ENCODE data around the gene ZNF584.

ZNF584 gene

GRCh38 chr19:58408152-58409009 is at the start of gene ZNF584:
ZNF584 (plus strand) TSS chr19:58408649; CDS start chr19:58409148, 499 bp downstream.
- no peaks in the 10 kb centered on the region for H3K9me3 ChIP-seq (ENCODE audit: control insufficient read depth, insufficient read depth, low read depth, low read length)
- peak within 1 kb of the TSS; percentile 79 for H3K9ac ChIP-seq (ENCODE audit: low read length)
- H3K27me3 ChIP-seq (ENCODE audit: control insufficient read depth, insufficient read depth, low read length), result no peaks in the 10 kb centered on the region
- peak within 1 kb of the TSS; percentile 30; the same call in 1 of the 2 replicates for H3K27ac ChIP-seq (ENCODE audit: low read depth, low read length)
- no peaks in the 10 kb centered on the region for H3K36me3 ChIP-seq (ENCODE audit: control insufficient read depth, insufficient read depth, low read length)
- peak within 1 kb of the TSS; percentile 90 for H3K4me3 ChIP-seq (ENCODE audit: low read depth, low read length)
- H3K4me1 ChIP-seq (ENCODE audit: control insufficient read depth, insufficient read depth, low read length), result peaks cover 7% of the 10 kb centered on the region; the same call in 1 of the 2 replicates

- H3K9me3 ChIP-seq (ENCODE audit: control insufficient read depth, insufficient read depth, low read depth, low read length), result no peaks in the 10 kb centered on the region
- H3K4me3 ChIP-seq (ENCODE audit: low read depth, low read length), result peak overlapping the region; percentile 92
- H3K9ac ChIP-seq (ENCODE audit: low read length), result peak overlapping the region; percentile 94
- no peaks in the 10 kb centered on the region for H3K36me3 ChIP-seq (ENCODE audit: control insufficient read depth, insufficient read depth, low read length)
- peak overlapping the region; percentile 91 for H3K27ac ChIP-seq (ENCODE audit: low read depth, low read length)
- H3K27me3 ChIP-seq (ENCODE audit: control insufficient read depth, insufficient read depth, low read length), result no peaks in the 10 kb centered on the region
- H3K4me1 ChIP-seq (ENCODE audit: control insufficient read depth, insufficient read depth, low read length), result peaks cover 8% of the 10 kb centered on the region
Observed at GRCh38 chr19:58361900-58362271, 46.6 kb upstream of the ZNF584 start.

GRCh38 chr19:58362272-58362994 is 46.0 kb upstream of the ZNF584 start, which contains the start of gene ZNF497:
ZNF497 (minus strand) TSS chr19:58362751; CDS start chr19:58357635, 5,116 bp downstream.
- Histone ChIP-seq H3K9ac (ENCODE audit: low read length) (peak within 1 kb of the TSS; percentile 94), H3K27ac (ENCODE audit: low read depth, low read length) (peak within 1 kb of the TSS; percentile 91), H3K9me3 (ENCODE audit: control insufficient read depth, insufficient read depth, low read depth, low read length) (no peaks in the 10 kb centered on the region), H3K27me3 (ENCODE audit: control insufficient read depth, insufficient read depth, low read length) (no peaks in the 10 kb centered on the region), H3K4me1 (ENCODE audit: control insufficient read depth, insufficient read depth, low read length) (peaks cover 6% of the 10 kb centered on the region), H3K36me3 (ENCODE audit: control insufficient read depth, insufficient read depth, low read length) (no peaks in the 10 kb centered on the region), H3K4me3 (ENCODE audit: low read depth, low read length) (peak within 1 kb of the TSS; percentile 92)

- Histone ChIP-seq H3K4me1 (ENCODE audit: control insufficient read depth, insufficient read depth, low read length) (no peaks in the 10 kb centered on the region; the same call in 1 of the 2 replicates), H3K9ac (ENCODE audit: low read length) (no peak overlapping the region), H3K27me3 (ENCODE audit: control insufficient read depth, insufficient read depth, low read length) (no peaks in the 10 kb centered on the region), H3K27ac (ENCODE audit: low read depth, low read length) (no peak overlapping the region), H3K36me3 (ENCODE audit: control insufficient read depth, insufficient read depth, low read length) (no peaks in the 10 kb centered on the region), H3K9me3 (ENCODE audit: control insufficient read depth, insufficient read depth, low read depth, low read length) (no peaks in the 10 kb centered on the region), H3K4me3 (ENCODE audit: low read depth, low read length) (no peak overlapping the region)
Observed at GRCh38 chr19:58364146-58364545, 44.3 kb upstream of the ZNF584 start.

- H3K4me1 ChIP-seq (ENCODE audit: control insufficient read depth, insufficient read depth, low read length), result no peaks in the 10 kb centered on the region
- no peaks in the 10 kb centered on the region for H3K36me3 ChIP-seq (ENCODE audit: control insufficient read depth, insufficient read depth, low read length)
- H3K4me3 ChIP-seq (ENCODE audit: low read depth, low read length), result no peak overlapping the region
- no peaks in the 10 kb centered on the region for H3K27me3 ChIP-seq (ENCODE audit: control insufficient read depth, insufficient read depth, low read length)
- no peak overlapping the region for H3K27ac ChIP-seq (ENCODE audit: low read depth, low read length)
- H3K9me3 ChIP-seq (ENCODE audit: control insufficient read depth, insufficient read depth, low read depth, low read length), result no peaks in the 10 kb centered on the region
- H3K9ac ChIP-seq (ENCODE audit: low read length), result no peak overlapping the region
Observed at GRCh38 chr19:58366585-58367430, 41.6 kb upstream of the ZNF584 start.

- H3K4me3 ChIP-seq (ENCODE audit: low read depth, low read length), result no peak overlapping the region
- H3K9ac ChIP-seq (ENCODE audit: low read length), result no peak overlapping the region
- H3K27me3 ChIP-seq (ENCODE audit: control insufficient read depth, insufficient read depth, low read length), result no peaks in the 10 kb centered on the region
- no peaks in the 10 kb centered on the region for H3K36me3 ChIP-seq (ENCODE audit: control insufficient read depth, insufficient read depth, low read length)
- no peaks in the 10 kb centered on the region for H3K4me1 ChIP-seq (ENCODE audit: control insufficient read depth, insufficient read depth, low read length)
- no peaks in the 10 kb centered on the region for H3K9me3 ChIP-seq (ENCODE audit: control insufficient read depth, insufficient read depth, low read depth, low read length)
- no peak overlapping the region for H3K27ac ChIP-seq (ENCODE audit: low read depth, low read length)
Observed at GRCh38 chr19:58367698-58368454, 40.6 kb upstream of the ZNF584 start.

- no peak overlapping the region for H3K4me3 ChIP-seq (ENCODE audit: low read depth, low read length)
Observed at GRCh38 chr19:58368561-58369360, 39.7 kb upstream of the ZNF584 start.

GRCh38 chr19:58372311-58373133 is 35.9 kb upstream of the ZNF584 start:
- H3K9me3 ChIP-seq (ENCODE audit: control insufficient read depth, insufficient read depth, low read depth, low read length), result no peaks in the 10 kb centered on the region
- no peak overlapping the region for H3K9ac ChIP-seq (ENCODE audit: low read length)
- H3K4me3 ChIP-seq (ENCODE audit: low read depth, low read length), result no peak overlapping the region
- H3K4me1 ChIP-seq (ENCODE audit: control insufficient read depth, insufficient read depth, low read length), result no peaks in the 10 kb centered on the region
- no peak overlapping the region for H3K27ac ChIP-seq (ENCODE audit: low read depth, low read length)
- H3K27me3 ChIP-seq (ENCODE audit: control insufficient read depth, insufficient read depth, low read length), result no peaks in the 10 kb centered on the region
- no peaks in the 10 kb centered on the region for H3K36me3 ChIP-seq (ENCODE audit: control insufficient read depth, insufficient read depth, low read length)

More at GRCh38 chr19:58368561-58369360, 39.7 kb upstream of the ZNF584 start:
- Histone ChIP-seq H3K4me1 (ENCODE audit: control insufficient read depth, insufficient read depth, low read length) (no peaks in the 10 kb centered on the region), H3K9ac (ENCODE audit: low read length) (no peak overlapping the region), H3K27me3 (ENCODE audit: control insufficient read depth, insufficient read depth, low read length) (no peaks in the 10 kb centered on the region), H3K27ac (ENCODE audit: low read depth, low read length) (no peak overlapping the region), H3K9me3 (ENCODE audit: control insufficient read depth, insufficient read depth, low read depth, low read length) (no peaks in the 10 kb centered on the region), H3K36me3 (ENCODE audit: control insufficient read depth, insufficient read depth, low read length) (no peaks in the 10 kb centered on the region)

GRCh38 chr19:58374200-58374599 is 34.2 kb upstream of the ZNF584 start:
- Histone ChIP-seq H3K4me1 (ENCODE audit: control insufficient read depth, insufficient read depth, low read length) (no peaks in the 10 kb centered on the region), H3K36me3 (ENCODE audit: control insufficient read depth, insufficient read depth, low read length) (no peaks in the 10 kb centered on the region), H3K9ac (ENCODE audit: low read length) (no peak overlapping the region), H3K27me3 (ENCODE audit: control insufficient read depth, insufficient read depth, low read length) (no peaks in the 10 kb centered on the region), H3K9me3 (ENCODE audit: control insufficient read depth, insufficient read depth, low read depth, low read length) (no peaks in the 10 kb centered on the region), H3K4me3 (ENCODE audit: low read depth, low read length) (no peak overlapping the region), H3K27ac (ENCODE audit: low read depth, low read length) (no peak overlapping the region)
